ENCODE measurements around the gene CBFB.

DNA sequence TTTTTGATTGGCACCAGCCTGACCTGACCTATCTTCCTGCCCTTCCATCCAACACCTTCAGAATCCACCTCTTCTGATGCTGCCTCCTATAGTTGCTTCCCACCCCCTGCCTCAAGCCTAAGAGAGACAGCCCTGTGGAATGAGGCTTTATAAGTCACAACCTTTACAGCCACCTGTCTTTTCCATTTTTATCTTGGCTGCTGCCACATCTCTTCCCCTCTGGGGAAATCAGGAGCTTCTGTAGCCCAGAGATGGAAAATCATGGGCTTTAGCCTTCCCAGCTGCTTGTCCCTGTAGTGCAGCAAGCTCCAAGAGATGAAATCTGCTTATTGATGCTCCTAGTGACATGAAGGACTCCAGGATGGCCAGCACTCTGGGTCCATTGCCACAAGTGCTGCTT, 99.5 kb downstream of the CBFB start:
- TF ChIP-seq, protein P1, sequence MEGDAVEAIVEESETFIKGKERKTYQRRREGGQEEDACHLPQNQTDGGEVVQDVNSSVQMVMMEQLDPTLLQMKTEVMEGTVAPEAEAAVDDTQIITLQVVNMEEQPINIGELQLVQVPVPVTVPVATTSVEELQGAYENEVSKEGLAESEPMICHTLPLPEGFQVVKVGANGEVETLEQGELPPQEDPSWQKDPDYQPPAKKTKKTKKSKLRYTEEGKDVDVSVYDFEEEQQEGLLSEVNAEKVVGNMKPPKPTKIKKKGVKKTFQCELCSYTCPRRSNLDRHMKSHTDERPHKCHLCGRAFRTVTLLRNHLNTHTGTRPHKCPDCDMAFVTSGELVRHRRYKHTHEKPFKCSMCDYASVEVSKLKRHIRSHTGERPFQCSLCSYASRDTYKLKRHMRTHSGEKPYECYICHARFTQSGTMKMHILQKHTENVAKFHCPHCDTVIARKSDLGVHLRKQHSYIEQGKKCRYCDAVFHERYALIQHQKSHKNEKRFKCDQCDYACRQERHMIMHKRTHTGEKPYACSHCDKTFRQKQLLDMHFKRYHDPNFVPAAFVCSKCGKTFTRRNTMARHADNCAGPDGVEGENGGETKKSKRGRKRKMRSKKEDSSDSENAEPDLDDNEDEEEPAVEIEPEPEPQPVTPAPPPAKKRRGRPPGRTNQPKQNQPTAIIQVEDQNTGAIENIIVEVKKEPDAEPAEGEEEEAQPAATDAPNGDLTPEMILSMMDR (IDR thresholded peaks at IDR 0.05; ENCODE audit: borderline replicate concordance, extremely low read depth, low read length, poor library complexity, severe bottlenecking), result no peak
- TF ChIP-seq EZH2 (IDR thresholded peaks at IDR 0.05; ENCODE audit: borderline replicate concordance, low read depth, low read length, severe bottlenecking), result no peak
